GM12891 (cell line): ENCODE results near the gene UBE3D.

Experiments
- POLR2A ChIP-seq: IDR thresholded peaks from 2 replicates; pipeline ENCODE4 v1.6.1; 2011; ENCODE audit warnings: low read depth, low read length, control low read depth
- POLR2AphosphoS5 ChIP-seq: IDR thresholded peaks from 2 replicates; pipeline ENCODE4 v1.6.1; 2011; ENCODE audit warnings: low read depth, low read length, control low read depth
- TAF1 ChIP-seq: IDR thresholded peaks from 2 replicates; pipeline ENCODE4 v1.6.1; 2011; ENCODE audit warnings: low read depth, low read length, control low read depth

DNA sequence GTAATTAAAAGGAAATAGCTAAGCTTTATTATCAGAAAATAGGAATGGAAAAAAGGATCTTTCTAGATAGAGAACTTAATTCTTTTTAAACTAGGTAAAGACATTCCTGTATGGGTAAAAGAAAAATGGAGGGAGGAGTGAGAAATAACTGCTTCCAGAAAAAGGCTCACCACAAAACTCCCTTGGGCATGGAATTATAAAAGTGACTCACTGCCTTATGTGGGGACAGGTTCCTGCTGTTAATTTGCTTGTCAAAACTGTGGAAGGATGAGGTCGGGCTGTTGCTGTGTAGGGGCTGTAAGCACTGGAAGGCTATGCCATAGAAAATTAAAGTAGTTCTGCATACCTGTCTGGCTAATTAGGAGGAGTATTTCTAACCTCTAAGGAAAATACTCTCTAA lies 158.7 kb downstream of the UBE3D start:
- TF ChIP-seq POLR2A: no peak
- TF ChIP-seq POLR2AphosphoS5: no peak
- TF ChIP-seq TAF1: no peak
